HL-60/S4 (cell line): ENCODE results near the gene GLT8D2.

Source experiments
- in situ Hi-C: fragments of 300-500 bp; cut with MboI; formaldehyde crosslinking; loops from 2 replicates; pipeline ENCODE4 v1.14.3; 2022; ENCODE audit warnings: low sequenced_read_pairs

The GLT8D2 gene, protein sequence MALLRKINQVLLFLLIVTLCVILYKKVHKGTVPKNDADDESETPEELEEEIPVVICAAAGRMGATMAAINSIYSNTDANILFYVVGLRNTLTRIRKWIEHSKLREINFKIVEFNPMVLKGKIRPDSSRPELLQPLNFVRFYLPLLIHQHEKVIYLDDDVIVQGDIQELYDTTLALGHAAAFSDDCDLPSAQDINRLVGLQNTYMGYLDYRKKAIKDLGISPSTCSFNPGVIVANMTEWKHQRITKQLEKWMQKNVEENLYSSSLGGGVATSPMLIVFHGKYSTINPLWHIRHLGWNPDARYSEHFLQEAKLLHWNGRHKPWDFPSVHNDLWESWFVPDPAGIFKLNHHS

DNA sequence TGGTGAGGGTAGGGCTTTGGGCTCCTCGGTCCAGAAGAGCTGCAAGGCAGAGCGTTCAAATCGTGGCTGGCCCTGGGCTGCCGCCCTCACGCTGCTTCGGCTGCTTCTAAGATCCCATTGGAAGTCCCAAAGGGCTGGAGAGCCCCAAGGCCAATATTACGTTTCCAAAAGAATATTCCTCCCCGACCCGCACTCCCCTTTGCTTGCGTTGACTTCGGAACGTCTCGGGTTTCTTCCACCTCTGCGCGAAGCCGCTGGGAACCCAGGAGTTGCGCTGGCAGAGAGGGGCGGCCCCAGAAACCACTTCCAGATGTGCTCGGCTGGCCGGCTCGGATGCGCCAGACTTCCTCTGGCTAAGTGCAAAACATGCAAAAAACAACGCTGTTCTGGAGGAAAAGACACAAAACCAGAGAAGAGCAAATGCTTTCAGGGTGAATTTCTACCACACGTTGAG, at the start of gene GLT8D2:
GLT8D2 (minus strand) TSS at position 285 of the 454 bp plus-strand sequence. CDS start 30,539 bp downstream, outside the sequence.
- in situ Hi-C loops, result no loop called here

DNA sequence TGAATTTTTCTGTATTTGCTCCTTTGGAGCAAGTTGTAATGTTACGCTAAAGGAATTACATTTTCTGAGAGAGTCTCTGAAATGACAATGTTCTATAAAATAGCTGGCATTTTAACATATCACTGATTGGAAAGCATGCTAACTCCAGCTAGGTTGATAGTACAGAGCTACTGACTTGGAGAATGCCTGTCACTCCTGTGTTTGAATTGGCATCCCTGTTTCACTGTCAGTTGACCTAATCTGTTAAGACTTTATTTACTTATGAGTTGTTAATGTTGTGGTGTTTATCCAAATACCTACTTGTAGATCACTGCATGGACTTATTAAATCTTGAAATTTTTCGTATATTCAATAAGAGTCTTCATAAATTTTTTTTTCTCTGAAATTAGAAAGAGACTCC, 48.0 kb upstream of the GLT8D2 start:
- in situ Hi-C loops, result no loop called here

- in situ Hi-C loops, result no loop called here
These were observed 45.3 kb upstream of the GLT8D2 start for GRCh38 chr12:104095289-104095688.

DNA sequence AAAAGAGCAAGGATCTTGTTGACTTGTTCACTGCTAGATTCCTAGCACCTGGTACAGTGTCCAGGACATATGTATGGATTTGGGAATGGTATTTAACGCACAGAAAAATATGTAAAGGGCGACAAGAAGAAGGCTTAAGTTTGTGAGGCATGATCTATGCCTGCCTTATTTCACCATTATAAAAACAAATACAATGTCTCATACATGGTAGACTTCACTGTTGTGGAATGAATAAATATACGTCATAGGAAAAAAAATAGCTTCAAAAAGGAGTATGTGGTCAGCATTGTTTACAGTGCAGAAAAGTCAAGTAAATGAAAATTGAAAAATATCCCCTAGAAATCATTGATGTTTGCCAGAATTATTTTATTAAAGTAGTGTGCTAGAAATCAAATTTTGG, 44.3 kb upstream of the GLT8D2 start:
- in situ Hi-C loops, result no loop called here

DNA sequence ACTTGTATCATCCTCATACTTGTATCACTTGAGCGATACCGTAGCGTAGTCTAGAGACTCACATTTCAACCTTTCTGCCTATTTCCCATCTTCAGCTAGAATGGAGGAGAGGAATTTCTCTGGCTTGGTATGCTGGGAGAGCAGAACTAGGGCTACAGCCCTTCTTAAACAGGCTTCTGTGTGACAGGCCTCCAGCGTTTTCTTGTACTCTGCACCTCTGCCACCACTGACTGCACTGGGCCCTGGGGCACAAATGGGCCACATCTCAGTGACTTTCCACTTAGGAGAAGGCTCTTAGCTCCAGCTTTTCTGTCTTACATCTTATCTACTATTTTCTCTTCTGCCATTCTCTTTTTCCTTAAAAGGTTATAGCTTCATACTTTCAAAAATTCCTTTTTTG, 41.1 kb upstream of the GLT8D2 start:
- in situ Hi-C loops, result no loop called here

DNA sequence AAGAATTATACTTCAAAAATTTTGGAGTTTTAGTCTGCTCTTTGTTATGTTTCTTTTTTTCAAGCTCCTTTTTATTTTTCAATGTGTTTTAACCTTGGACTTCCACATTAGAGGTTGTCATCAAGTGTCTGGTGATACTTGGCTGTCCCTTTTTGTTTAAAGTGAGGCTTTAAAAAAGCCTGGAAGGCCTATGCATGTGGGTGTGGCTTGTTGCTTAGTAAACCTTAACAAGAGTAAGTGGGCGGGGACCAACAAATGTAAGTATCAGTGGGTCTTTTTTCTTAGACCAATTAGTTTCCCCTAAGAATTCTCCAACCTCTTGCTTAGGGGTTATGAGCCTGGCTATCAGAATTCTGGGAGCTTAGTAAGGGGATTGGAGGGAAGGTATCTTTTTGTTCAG, 40.7 kb upstream of the GLT8D2 start:
- in situ Hi-C loops, result no loop called here

GRCh38 chr12:104083769-104084475, 33.9 kb upstream of the GLT8D2 start:
- in situ Hi-C loops, result no loop called here

DNA sequence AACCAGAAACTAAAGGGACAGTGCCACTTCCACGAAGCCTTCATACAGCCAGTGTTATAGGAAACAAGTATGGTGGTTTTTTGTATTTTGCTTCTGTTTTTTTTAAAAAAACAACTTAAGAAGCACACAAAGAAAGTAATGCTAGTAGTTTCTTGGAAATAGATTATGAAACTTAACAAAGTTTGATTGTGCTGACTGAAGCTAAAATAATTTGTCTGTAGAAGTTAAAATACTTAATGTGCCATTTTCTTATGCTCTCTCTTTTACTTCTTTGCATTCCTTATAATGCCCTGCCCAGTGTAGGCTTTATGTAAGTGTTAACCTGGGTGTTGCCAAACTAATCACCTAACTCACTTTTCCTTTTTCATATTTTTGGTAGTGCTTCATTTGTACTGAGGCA, 30.8 kb upstream of the GLT8D2 start:
- in situ Hi-C loops, result no loop called here

DNA sequence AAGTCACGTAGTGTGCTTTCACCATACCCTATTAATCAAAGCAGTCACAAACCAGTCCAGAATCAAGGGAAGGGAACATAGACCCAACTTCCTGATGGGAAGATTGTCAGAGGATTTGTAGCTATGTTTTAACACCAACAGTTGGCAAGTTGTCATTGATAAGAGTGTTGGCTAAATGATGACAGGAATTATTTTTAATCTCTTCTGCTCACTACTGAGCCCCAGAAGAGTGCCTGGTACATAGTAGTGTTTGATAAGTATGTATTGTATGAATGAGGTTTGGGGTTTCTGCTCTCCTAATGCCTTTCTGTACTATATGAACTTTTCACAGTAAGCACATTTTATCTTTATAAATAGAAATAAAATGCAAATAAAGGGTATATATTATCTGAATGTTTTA, 29.0 kb upstream of the GLT8D2 start:
- in situ Hi-C loops, result no loop called here

DNA sequence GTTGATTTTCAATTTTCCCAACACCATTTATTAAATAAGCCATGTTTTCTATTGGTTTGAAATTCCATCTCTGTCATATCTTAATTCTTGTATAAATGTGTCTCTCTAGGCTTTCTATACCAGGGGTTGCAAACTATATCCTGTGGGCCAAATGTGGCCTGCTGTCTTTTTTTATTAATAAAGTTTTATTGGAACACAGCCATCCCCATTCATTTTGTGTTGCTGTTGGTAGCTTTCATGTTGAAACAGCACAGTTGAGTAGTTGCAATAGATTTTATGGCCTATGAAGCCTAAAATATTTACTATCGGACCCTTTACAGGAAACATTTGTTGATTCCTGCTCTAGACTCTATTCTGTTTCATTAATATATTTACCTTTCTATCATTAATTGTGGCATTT, 23.7 kb upstream of the GLT8D2 start:
- in situ Hi-C loops, result no loop called here

DNA sequence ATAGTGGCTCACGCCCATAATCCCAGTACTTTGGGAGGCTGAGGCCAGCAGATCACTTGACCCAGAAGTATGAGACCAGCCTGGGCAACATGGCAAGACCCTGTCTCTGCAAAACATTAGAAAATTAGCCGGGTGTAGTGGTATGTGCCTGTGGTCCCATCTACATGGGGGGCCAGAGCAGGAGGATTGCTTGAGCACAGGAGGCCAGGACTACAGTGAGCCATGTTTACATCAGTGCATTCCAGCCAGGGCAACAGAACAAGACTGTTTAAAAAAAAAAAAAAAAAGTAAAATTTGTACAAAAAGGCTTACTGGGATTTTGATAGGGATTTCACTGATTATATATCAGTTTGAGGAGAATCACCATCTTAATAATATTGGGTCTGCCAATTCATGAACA, 22.1 kb upstream of the GLT8D2 start:
- in situ Hi-C loops, result no loop called here

DNA sequence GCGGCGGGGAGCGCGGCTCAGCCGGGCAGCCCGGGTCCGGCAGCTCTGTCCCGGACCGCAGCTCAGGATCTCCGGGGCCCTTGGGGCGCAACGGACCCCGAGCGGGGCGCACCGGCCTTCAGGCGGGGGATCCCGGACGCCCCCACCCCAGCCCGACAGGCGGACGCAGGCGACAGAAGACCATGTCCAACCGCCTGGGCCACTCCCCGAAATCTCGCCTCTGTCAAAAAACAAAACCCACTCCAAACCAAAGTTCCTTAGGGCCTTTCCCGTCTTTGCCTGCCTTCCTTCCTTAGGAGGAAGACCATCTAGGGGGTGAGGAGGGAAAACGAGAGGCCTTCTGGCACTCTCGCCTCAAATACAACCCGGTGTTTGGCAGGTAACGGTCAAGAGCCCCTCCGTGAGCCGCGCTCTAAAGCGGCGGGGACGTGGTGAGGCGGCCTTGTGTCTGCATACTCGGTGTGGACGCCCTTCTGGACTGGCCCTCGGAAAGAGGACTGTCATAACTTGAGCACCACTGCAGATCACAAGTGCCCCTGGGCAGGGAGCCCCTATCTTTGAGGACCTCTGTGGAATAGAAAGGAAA, 14.9 kb upstream of the GLT8D2 start:
- in situ Hi-C loops, result no loop called here

DNA sequence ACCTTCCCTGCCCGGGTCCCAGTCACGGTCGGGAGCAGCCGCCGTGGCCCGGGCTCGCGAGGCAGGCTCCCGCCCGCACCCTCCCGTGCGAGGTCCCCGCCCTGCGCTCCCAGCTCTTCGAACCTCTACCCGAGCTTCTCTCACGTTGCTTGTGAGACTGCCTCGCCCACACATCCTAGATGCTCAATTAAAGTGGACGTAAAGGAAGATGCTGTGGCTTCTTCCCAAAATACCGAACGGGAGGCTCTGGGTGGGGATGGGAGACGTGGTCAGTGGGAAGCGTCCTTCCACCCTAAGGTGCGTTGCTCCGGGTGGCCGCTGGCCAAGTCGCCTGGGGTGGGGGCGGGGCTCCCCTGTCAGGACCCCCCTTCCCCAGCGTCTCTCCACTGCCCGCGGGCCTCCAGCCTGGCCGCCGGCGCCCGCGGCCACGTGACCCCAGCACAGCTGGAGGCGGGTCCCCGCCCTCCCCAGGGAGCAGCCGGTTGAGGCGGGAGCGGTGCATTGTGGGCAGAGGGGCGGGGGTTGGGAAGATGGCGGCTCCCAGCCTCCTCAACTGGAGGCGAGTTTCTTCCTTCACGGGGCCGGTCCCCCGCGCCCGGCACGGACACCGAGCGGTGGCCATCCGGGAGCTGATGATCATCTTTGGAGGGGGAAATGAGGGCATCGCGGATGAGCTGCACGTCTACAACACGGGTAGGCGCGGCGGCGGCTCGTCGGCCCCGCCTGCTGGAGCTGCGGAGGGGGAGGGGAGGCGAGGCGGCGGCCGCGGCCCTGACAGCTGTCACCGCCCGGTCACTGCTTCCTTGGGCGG, 14.2 kb upstream of the GLT8D2 start, which contains the start of gene HCFC2:
HCFC2 (plus strand) TSS at position 501 of the 811 bp plus-strand sequence; CDS start at position 531, 30 bp downstream.
- in situ Hi-C loops, result no loop called here

- in situ Hi-C loops, result no loop called here
These were observed 13.7 kb upstream of the GLT8D2 start for GRCh38 chr12:104063712-104064030.

DNA sequence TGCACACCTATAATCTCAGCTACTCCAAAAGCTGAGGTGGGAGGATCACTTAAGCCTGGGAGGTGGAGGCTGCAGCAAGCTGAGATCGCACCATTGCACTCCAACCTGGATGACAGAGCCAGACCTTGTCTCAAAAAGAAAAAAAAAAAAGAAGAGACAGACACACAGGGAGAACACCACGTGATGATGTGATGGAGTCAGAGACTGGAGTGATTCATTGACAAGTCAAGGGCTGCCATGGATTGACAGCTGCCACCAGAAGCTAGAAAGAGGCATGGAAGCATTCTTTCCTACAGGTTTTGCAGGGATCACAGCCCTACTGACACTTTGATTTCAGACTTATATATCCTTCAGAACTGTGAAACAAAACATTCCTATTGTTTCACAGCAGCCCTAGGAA, 10.8 kb upstream of the GLT8D2 start:
- in situ Hi-C loops, result no loop called here

DNA sequence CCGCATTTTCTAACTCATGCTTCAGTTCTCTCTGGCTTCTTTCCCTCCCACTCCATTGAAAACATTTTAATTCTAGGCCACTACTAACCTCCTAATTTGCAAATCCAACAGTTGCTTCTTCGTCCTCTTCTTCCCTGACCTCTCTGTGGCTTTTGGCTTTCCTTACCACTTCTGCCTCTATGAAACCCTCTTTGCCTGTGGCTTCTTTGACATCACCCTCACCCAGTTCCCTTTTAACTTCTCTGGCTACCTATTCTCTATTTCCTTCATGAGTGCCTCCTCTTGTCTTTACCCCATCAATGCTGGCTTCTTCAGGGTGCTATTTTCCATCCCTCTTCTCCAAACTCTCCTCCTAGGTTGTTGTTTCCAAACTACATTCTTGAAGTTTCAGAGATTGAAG, 10.0 kb upstream of the GLT8D2 start:
- in situ Hi-C loops, result no loop called here

DNA sequence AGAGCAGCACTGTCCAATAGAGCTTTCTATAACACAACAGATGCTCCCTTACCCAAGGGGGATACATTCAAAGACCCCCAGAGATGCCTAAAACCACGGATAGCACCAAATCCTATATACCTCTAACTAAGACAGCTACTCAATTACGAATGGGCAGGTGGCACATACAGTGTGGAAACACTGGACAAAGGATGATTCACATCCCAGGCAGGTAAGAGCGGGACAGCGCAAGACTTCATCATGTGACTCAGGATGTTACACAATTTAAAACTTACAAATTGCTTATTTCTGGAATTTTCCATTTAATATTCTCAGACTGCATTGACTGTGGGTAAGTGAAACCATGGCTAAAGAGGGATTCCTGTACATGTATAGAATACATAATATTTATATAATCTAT, 8.8 kb upstream of the GLT8D2 start:
- in situ Hi-C loops, result no loop called here

- in situ Hi-C loops, result no loop called here
These were observed 7.8 kb upstream of the GLT8D2 start for GRCh38 chr12:104057771-104058197.

DNA sequence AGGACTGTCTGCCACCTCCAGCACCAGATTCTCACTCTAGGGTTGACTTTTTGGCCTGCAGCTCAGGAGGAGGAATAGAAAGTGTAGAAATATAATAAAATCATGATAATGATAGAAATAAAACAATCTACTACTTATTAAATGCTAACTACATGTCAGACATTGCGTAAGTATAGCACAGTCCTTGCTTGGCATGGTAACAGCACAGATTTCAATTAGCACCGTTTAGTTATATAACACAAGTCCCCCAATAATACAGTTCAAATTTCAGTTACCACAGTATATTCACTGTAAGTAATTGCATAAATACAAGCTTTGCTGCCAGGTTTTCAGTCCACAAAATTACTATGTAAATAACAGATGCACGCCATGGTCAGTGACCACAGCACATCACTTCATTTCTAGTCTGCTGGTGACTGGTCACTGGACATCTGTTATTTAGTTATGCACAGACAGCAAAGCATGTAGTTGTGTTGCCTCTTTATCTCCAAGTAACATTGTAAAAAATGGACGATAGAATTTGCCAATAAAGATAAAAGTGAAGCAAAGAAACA, 6.5 kb upstream of the GLT8D2 start:
- in situ Hi-C loops, result no loop called here

GRCh38 chr12:104055686-104056388, 5.8 kb upstream of the GLT8D2 start:
- in situ Hi-C loops, result no loop called here
